HG02938 (cell line): ENCODE results near the gene HPSE2.
"Not testable (repeated sequence)": the region's sequence is repeated elsewhere in the genome, so short reads cannot be mapped to it uniquely, and the experiment has no call there.

Source experiments
- ATAC-seq: cut with Tn5 transposase; IDR thresholded peaks from one replicate; pipeline ENCODE4 v1.9.1; 2021; ENCODE audit warnings: mild to moderate bottlenecking, moderate library complexity; ENCODE audit not compliant: unreplicated experiment

The HPSE2 gene

DNA sequence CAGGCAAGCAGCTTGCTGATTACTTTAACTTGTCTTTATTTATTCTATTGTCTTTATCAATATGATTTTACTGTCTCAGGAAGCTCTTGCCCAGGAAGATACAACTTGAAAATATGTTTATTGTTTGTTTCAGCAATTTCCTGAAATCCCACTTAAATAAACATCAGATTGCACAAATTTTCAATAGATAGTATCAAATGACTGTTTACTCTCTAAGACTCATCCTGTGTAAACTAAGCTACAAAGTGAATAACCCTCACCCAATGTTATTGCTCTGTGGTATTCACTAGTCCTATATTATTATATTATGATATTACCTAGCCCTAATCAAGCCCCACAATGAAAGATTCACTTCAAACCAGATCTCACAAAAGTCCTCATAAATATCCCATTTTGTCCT lies 658.5 kb downstream of the HPSE2 start:
- ATAC-seq: no peak

DNA sequence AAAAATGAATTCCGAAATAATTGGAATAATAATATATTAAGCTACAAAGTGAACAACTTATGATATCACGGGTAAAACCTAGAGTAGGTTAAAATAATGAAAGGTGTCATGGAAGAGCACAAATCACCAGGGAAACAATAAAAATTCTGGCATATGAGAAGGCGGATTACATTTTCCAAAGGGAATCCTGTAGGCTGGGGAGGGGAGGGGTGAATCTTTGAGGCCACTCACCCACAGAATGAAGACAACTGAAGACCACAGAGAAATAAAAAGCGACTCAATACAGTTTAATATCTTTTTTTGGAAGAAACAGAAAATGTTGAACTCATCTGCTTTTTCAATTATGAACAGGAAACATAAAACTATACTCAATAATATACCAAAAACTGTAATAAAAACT lies 659.6 kb downstream of the HPSE2 start:
- ATAC-seq: no peak

DNA sequence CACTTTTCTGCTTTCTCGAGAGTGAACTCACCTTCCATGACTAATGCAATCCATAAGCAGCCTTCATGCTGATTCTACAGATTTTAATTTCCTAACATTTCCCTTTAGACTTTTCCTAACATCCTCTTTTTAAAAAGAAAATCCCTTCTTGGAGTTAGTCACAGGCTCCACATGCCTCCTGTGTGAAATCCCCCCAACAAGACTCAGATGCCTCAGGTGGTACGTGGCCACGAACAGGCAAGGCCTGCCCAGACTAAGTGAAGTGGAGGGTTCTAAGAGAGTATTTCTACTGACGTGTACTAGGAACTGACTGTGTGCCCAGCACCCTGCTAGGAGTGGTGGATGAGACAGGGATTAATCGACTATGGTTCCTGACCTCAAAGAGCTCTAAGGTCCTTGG lies 663.1 kb downstream of the HPSE2 start:
- no peak for ATAC-seq

DNA sequence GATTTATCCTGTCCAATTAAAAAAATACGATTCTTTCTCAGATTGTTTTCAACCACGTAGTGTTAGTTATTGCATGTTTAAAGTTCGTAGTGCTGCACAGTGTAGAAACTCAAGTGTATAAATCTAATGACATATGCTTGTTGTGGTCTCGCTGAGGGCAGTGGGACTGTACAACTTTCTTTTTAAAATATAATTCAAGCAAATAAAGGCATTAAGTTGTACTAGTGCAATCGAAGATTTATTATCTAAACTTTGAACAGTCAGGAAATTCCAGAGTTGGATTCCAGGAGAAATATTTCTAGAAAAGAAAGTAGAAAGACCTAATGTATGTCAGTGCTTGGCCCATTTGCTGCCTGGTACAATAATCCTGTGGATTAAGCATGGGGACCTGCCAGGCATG lies 664.8 kb downstream of the HPSE2 start:
- no peak for ATAC-seq

DNA sequence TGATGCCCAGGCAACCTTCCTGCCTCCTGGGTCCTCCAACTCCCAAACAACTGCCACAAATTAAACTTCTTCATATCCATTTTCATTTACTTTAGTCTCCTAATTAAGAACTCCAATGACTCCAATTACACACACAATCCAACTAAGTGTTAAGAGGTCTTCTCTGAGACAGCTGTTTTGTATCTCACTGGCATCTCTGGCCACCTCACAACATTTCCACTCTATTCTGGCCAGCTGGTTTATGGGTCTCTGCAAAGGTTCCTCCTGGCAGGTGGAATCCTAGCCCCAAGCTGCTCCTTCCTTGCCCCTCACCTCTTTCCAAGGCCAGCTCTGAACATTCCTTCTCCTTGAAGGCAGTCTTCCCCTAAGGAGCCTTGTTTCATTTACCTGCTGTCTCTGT lies 665.8 kb downstream of the HPSE2 start:
- ATAC-seq: no peak

DNA sequence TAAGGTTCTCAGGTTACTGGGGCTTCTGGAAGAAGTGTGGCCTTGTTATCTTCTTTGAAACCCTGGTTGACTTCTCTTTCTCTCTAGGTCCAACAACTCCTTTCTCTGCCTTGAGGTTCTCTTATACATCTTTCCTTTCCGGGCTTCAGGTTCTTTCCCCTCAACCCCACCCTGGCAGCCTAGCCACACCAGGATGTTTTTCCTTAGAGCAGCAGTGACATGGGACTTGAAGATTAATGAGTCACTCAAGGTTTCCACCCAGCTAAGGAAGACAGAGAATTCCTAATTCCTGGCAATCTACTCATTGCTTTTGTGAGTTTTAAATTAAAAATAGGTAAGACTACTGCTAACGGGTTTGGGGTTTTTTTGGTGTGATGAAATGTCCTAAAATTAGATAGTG lies 667.1 kb downstream of the HPSE2 start:
- no peak for ATAC-seq

DNA sequence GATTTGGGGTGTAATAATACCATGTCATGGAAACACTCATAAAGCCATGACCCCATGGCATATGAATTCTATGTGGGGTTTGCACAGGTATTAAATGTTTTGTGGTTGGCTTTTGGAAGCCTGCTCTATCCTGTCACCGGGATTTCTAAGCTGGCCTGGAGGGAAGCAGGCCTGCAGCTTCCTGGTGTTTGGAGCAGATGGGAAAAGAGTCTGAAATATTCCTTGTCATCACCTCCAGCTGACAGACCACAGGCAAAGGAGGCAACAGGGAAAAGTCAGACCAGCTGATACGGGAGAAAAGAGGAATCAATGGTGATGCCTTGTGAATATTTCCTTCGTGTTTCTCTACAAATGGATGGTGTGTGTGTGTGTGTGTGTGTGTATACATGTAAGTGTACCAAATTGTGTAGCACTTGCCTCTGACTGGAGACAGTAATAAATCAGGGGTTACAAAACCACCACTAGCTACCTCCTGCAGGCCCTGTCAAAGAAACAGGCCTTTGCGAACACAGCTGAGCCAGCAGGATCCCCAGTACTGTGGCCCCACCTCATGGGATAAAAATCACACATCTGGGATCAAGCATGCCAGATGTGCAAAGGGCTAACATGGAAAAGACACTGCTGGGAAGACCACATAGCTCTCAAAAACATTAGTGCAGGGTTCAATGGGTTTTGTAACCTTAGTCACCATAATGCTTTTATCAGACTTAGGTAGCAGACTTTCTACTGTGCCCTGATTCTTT lies 668.1 kb downstream of the HPSE2 start:
- no peak for ATAC-seq

DNA sequence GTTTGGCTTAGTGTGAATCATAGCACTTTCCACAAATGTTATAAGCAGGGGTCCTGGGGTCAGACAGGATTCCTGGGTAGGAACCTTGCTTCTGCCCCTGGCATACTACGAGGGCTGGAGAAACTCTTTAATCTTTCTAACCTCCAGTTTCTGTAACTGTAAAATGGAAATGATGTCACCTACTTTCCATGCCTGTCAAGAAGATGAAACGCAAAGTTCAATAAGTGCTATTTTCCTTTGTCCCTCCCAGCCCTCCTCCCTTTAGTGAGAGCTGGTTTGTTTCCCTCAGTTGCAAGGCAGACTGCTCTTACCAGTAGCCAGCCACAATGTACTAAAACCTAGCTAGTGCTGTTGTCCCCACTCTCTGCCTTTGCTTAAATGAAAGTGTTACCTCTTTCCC lies 671.8 kb downstream of the HPSE2 start:
- no peak for ATAC-seq

DNA sequence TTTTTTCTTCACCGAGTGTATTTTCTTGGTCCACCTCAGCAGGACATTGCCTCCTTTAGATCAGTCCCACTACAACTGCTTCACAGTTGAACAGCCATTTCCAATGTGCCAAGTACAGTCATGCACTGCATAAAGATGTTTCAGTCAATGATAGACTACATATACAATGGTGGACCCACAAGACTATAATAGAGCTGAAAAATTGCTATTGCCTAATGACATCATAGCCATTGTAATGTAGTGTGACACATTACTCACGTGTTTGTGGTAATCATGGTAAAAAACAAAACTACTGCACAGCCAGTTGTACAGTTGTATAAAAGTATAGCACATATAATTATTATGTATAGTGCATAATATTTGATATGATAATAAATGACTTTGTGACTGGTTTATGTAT lies 675.1 kb downstream of the HPSE2 start:
- ATAC-seq: no peak

DNA sequence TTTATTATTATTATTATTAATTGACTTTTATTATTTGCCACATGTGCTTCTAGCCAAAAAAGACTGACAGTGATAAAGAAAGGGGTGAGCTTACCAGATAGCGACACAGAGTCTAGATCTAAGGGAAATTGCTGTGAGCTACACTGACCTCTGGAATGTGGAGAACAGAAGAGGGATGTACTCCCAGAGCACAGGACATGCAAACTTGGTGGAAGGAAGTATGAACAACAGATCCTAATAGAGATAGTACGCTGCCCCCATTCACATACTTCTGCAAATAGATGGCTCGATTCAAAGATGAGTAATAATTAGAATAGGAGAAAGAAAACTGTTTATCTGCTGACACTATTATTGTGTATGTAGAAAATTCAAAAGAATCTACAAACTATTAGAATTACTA lies 679.6 kb downstream of the HPSE2 start:
- ATAC-seq: no peak

DNA sequence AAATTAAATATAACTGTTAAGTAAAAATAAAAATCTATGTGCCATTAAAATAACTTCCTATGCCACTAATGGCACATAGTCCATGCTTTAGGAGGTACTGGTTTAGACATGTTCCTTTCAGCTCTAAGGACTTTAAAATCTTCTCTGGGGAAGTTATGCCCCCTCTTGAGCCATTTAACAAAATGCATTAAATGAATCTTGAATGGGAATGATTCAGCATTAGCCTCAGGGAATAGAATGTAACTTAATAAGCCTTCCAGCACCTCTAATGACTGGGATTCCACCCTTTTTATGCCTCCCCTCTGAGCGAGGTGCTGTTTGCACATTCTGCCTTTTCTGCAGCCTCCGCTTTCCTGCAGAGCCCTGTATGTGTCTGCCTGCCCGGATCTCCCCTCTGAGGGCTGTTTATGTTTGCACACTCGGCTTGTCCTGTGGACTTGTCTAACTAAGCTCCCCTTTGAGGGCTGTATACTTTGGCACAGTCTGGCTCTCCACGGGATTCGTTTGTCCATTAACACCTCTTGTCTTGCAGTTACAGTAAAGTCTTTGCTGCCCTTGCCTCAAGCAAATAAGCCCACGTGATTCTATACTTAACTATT lies 680.5 kb downstream of the HPSE2 start:
- no peak for ATAC-seq

DNA sequence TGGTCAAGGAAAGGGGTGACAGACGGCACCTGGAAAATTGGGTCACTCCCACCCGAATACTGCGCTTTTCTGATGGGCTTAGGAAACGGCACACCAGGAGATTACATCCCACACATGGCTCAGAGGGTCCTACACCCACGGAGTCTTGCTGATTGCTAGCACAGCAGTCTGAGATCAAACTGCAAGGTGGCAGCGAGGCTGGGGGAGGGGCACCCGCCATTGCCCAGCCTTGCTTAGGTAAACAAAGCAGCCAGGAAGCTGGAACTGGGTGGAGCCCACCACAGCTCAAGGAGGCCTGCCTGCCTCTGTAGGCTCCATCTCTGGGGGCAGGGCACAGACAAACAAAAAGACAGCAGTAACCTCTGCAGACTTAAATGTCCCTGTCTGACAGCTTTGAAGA lies 694.1 kb downstream of the HPSE2 start:
- not testable (repeated sequence) for ATAC-seq

DNA sequence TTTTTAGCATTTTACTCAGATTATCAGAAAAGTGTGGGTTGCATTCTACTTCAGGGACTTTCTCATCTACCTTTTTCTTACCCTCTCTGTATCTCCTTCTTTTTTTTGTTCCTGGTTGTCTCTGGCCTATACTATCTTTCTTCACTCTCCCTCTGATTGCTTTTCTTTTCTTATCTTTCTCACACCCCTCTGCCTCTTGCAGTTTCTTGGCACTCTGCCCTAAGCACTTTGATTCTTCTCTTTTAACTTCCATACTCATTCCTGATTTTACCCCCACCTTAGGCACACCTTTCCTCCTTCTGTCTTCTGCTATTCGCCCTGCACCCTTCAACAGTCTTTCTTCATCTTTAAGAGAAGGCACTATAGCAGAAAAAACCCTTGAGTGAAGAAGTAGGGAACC lies 696.1 kb downstream of the HPSE2 start:
- ATAC-seq: no peak

DNA sequence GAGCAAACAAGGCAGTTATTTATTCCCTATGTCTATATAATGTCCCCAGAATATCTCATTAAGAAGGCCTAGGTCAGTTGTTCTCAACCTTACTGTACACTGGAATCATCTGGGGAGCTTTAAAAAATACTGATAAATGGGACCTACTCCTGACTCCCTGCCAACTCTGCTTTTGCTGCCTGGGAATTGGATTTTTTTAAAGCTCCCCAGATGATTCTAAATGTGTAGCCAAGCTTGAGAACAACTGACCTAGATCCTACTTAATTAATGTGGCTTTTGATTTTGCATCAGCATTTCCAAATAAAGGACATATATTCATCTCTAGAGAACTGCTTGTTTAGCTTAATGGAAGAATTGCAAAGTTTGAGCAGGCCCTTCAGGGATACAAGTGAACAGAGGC lies 697.2 kb downstream of the HPSE2 start:
- ATAC-seq: no peak

DNA sequence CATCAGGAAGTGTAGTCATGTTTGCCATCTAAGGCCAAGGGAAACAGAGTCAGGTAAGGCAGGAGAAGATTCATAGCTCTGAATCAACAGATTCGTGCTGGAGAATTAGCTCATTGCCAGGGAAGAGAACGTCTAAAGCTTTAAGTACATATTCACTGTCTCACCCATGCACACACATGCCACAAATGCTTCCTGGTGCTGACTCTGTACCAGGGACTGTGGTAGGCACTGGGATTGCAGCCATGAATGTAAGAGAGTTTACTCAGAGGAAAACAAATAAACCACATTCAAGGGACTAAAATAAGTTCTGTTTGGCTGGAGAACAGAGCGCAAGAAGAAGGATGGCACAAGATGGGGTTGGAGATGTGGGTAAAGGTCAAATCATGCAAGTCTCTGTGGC lies 699.1 kb downstream of the HPSE2 start:
- no peak for ATAC-seq

DNA sequence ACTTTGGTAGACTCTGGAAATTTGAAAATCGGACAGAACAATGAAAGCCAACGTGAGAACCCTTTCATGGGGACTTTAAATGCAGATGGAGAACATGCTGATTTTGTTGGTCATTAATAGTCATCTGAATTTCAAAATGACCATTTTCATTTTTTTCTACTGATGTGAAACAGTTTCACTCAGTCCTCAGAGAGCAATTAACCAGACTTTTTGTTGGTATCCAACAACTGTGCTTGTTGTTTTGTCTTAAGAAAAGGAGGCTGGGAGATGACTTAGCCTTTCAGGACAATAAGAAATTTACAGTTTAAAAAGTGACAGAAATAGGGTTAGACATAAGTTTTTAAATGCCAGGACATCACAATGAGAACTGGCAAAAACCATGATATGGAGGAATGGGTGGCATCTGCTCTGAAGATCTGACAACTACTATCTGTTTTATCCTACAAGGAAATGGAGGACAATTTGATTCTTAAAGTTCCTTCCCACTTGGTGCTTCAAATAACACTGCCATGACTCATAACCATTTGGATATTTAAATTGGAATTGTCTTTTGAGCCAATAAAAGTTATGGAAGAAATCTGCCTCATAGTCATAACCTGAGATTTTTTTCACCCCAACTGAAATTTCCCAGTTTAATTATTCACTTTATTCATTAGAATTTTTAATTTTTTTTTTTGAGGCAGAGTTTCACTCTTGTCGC lies 701.8 kb downstream of the HPSE2 start:
- ATAC-seq: no peak

DNA sequence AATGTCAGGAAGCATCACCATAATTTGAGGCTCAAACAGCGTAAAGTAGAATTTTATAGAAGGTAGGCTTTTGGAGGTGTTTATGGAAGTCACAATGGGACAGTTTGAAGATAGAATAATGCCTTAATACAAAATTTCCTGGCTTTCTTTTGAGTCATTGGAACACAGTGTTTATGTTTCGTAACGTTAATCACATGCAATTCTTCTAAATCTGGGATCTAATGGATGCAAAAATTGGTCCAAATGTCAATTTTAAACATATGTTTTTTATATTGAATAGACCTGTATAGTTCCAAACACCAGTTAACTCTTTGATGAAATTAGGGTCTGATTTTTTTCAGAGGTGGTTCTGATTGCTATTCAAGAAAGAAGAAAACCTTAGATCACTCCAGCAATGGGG lies 702.4 kb downstream of the HPSE2 start:
- ATAC-seq: no peak

DNA sequence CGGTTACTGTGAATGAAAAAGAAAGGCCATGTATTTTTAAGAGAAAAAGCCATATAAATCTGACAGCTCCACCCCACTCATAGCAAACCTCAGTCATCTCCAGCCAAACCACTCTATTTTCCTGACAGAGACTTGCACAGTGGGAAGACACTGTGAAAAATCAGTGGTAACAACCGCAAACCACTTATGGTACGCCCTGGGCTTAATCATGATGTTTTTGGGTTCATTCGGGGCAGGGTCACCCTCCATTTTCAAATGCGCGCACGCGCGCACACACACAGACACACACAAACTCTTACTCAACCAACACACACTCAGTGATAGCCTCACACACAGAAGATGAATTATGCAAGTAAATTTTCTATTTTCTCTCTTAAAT lies 706.9 kb downstream of the HPSE2 start:
- no peak for ATAC-seq

DNA sequence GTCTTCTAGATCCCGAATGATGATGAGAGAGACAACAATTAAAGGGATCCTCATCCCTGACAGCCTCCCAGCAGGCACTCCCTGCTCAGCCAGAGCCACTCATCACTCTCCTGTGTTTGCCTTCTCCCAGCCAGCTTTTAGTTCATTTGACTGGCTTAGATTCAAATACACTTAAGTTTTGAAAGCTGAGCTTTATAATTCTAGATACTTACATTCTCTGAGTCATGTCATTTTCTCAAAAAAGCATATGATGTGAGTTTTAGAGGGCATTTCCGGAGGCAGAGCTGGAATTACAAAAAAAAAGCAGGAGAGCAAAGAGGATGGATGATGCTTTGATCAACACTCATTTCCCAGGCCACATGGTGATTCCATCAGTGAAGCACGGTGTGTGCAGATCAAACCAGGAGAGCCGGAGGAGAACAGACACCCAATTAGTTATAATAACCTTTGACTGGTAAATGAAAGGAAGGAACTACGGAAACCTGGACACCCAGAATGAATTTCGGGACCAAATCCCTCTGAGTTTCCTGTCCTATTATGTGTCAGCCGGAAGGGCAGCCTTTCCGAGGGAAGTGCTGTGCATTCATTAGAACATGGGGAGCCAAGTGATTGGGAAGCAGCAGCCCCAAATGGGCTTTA lies 707.4 kb downstream of the HPSE2 start:
- no peak for ATAC-seq

DNA sequence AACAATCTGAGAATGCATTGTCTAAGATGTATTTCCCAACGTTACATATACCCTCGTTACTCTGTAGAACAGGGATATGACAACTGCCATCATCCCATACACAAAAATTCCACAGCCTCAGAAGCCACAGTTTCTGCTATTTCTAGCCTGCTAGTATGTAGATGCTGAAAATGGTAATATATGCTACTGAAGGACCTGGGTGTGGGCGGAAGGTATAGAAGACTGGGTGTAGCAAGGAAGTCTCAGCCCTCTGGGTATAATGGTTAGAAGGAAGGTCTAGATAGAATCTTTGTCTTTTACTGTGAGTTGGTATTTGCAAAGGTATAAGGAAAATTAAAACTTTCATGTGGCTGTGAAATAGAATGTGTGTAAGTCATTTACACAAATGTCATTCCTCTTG lies 709.7 kb downstream of the HPSE2 start:
- ATAC-seq: no peak

DNA sequence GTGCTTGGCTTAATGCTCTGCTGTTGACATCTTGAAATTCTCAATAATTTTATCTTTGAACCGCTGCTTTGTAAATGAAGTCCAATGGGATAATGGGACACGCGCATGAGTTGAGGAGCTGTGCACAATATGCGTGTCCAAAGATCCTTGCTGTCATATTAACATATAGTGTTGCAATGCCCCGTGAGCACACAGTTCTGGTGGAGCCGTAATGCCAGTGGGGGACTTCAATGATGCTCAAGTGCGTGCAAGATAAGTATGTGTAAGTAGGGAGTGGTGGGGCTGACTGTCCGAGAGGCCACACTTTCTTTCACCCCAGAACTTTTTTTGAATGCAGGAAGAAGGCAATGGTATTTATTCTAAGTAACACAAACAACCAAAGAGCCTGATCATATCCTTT lies 711.5 kb downstream of the HPSE2 start:
- ATAC-seq: no peak

DNA sequence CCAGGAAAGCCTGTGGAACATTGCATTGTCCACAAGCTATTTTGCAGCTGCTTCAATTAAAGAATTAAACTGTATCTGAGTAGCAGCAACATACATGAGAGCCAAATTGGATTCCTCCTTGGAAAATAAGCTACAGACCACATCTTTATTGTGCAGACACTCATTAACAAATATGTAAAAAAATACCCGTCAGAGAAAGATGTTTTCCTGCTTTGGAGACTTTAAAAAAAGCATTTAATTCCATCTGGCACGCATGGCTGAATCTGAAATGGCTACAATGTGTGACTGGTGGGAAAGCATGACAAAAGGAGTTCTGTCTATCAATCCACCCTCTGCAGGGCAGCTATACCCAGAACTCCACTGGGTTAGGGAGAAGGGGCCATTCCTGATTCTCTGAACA lies 715.8 kb downstream of the HPSE2 start:
- no peak for ATAC-seq
